ENCODE results near the gene VPS52. TPM values are rescaled to one million over a fixed set of nuclear protein-coding genes. Genes with fewer than 3 reads are reported as not detected.
A peak's percentile ranks its signal among the peaks of the same experiment; 100 is the strongest.

VPS52 gene
- total RNA-seq, 1 donor from 2014 or later: 28.7 TPM

DNA sequence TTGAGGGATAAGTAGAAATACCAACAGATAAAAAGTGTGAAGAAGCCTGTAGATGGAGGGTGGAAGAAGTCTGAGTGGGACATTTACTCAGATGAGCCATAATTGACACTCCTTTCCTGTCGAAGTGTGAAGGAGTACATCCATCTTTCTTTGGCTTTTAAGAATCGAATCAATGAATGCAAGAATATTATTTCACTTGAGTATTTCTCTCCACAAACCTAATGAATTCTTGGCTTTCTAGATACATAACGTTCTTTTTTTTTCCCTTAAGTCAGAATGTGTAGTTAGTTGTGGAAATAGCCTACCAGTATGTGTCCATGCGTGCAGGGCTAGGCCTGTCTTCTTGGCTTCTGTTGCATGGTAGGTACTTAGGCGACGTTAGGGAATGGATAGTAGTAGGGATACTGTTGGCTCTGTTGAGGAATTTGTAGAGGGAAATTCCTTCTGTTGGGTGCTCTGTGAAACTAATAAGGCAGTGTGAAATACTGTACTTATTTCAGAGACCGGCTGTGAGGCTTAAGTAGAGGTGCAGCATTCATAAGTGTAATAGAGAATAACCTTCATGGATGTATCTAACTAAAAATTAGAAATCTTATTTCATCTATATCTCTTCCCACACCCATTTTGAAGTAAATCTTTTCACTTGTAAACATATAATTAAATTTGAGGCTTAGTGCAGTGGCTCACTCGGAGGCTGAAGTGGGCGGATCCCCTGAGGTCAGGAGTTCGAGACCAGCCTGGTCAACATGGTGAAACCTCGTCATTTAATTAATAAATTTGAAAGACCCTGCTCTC is 1.6 kb upstream of the VPS52 start:
- TF ChIP-seq EZH2 (IDR thresholded peaks at IDR 0.05): no peak
- TF ChIP-seq, protein P1, sequence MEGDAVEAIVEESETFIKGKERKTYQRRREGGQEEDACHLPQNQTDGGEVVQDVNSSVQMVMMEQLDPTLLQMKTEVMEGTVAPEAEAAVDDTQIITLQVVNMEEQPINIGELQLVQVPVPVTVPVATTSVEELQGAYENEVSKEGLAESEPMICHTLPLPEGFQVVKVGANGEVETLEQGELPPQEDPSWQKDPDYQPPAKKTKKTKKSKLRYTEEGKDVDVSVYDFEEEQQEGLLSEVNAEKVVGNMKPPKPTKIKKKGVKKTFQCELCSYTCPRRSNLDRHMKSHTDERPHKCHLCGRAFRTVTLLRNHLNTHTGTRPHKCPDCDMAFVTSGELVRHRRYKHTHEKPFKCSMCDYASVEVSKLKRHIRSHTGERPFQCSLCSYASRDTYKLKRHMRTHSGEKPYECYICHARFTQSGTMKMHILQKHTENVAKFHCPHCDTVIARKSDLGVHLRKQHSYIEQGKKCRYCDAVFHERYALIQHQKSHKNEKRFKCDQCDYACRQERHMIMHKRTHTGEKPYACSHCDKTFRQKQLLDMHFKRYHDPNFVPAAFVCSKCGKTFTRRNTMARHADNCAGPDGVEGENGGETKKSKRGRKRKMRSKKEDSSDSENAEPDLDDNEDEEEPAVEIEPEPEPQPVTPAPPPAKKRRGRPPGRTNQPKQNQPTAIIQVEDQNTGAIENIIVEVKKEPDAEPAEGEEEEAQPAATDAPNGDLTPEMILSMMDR (IDR thresholded peaks at IDR 0.05): no peak
- no peak for TF ChIP-seq EZH2phosphoT487 (IDR thresholded peaks at IDR 0.05)
- no peaks in the 10 kb centered on the region for H3K9me3 Mint-ChIP-seq
- Histone ChIP-seq H3K4me1 (peaks cover 42% of the 10 kb centered on the region), H3K9ac (peak overlapping the region; percentile 94), H3K79me2 (ENCODE audit: low read depth) (peaks cover 52% of the 10 kb centered on the region), H3K27ac (no peak overlapping the region), H3K4me2 (peak overlapping the region; percentile 98), H3K4me3 (peak overlapping the region; percentile 83), H3F3A (ENCODE audit: low read depth) (peaks cover 65% of the 10 kb centered on the region), H3K9me3 (ENCODE audit: low read depth) (no peaks in the 10 kb centered on the region), H3K36me3 (peaks cover 8% of the 10 kb centered on the region), H2AFZ (replicated peaks) (no peak overlapping the region), H4K20me1 (ENCODE audit: low read depth) (peaks cover 62% of the 10 kb centered on the region), H3K27me3 (no peaks in the 10 kb centered on the region)
- H3K27me3 Mint-ChIP-seq (ENCODE audit: insufficient read depth, low read depth): peaks cover 6% of the 10 kb centered on the region
- DNase-seq (ENCODE audit: low spot score): no peak
- H3K27ac Mint-ChIP-seq: no peak overlapping the region
- H3K4me1 Mint-ChIP-seq: peaks cover 55% of the 10 kb centered on the region
- peaks cover 28% of the 10 kb centered on the region for H3K36me3 Mint-ChIP-seq
- peak overlapping the region; percentile 100 for H3K4me3 Mint-ChIP-seq

DNA sequence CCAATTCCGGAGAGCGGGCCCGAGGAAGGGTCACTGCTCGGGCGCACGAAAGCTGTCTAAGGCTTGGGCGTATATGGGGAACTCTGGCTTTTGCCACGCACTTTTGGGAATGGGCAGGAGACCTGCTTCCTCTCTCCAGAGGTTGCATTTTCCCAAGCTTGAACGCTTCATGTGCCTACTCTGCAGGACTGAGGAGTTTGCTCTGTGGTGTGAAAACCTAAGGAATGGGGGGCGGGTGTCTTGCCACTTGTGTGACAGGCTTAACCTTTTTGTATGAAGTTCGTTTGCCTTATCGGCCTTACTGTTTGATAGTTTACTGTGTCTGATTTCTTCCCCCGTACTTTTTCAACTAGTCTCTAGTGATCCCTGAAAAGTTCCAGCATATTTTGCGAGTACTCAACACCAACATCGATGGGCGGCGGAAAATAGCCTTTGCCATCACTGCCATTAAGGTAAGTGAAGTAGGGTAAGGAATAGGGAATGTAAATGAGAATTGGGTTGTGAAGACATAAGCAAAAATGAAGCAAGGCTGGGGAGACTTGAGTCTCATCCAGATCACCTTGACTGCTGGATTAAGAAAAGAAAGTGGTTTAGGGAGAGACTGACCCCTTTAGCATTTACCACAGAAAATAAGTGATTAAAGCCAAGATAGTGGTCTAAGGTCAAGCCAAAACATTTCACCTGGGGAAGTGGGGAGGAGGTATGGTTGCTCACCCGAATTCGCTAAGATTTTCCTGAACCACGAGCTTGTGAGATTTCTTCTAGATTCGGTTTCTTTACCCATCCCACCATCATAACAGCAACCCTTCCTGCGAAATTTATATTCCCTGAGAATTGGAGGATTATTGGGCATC is 826 bp upstream of the VPS52 start:
- Mint-ChIP-seq H3K36me3 (peaks cover 35% of the 10 kb centered on the region), H3K4me1 (peaks cover 52% of the 10 kb centered on the region), H3K4me3 (peak overlapping the region; percentile 100), H3K9me3 (no peaks in the 10 kb centered on the region), H3K27me3 (ENCODE audit: insufficient read depth, low read depth) (peaks cover 6% of the 10 kb centered on the region), H3K27ac (peak overlapping the region; percentile 100)
- Histone ChIP-seq H3K27me3 (no peaks in the 10 kb centered on the region), H3K4me1 (peaks cover 42% of the 10 kb centered on the region), H3K4me2 (peak overlapping the region; percentile 98), H3K27ac (peak overlapping the region; percentile 74), H2AFZ (replicated peaks) (peak overlapping the region; percentile 7), H3K9ac (peak overlapping the region; percentile 94), H3F3A (ENCODE audit: low read depth) (peaks cover 56% of the 10 kb centered on the region), H3K4me3 (peak overlapping the region; percentile 83), H4K20me1 (ENCODE audit: low read depth) (peaks cover 53% of the 10 kb centered on the region), H3K79me2 (ENCODE audit: low read depth) (peaks cover 52% of the 10 kb centered on the region), H3K36me3 (peaks cover 8% of the 10 kb centered on the region), H3K9me3 (ENCODE audit: low read depth) (no peaks in the 10 kb centered on the region)
- TF ChIP-seq EZH2 (IDR thresholded peaks at IDR 0.05): no peak
- TF ChIP-seq, protein P1 (IDR thresholded peaks at IDR 0.05): no peak
- TF ChIP-seq EZH2phosphoT487 (IDR thresholded peaks at IDR 0.05): no peak
- DNase-seq (ENCODE audit: low spot score): no peak

DNA sequence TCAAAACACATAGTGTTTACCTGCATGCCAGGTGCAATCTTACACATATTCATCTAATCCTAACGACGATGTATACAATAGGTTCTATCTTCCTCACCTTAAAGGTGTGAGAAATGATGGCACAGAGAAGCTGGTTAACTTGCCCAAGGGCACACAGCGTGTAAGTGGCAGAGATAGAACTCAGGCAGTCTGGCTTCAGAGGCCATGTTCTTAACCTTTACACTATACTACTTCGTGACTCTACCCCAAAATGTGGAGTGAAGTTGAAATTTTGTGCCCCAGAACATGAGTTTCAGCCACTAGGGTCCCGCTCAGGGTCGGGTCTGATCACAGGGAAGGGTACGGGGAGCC is 584 bp downstream of the VPS52 start:
- Histone ChIP-seq H3K4me2 (peak overlapping the region; percentile 90), H2AFZ (replicated peaks) (peak overlapping the region; percentile 98), H4K20me1 (ENCODE audit: low read depth) (peaks cover 40% of the 10 kb centered on the region), H3K4me1 (peaks cover 36% of the 10 kb centered on the region), H3F3A (ENCODE audit: low read depth) (peaks cover 42% of the 10 kb centered on the region), H3K27me3 (no peaks in the 10 kb centered on the region), H3K79me2 (ENCODE audit: low read depth) (peaks cover 52% of the 10 kb centered on the region), H3K9me3 (ENCODE audit: low read depth) (no peaks in the 10 kb centered on the region), H3K9ac (peak overlapping the region; percentile 79), H3K27ac (peak overlapping the region; percentile 78), H3K4me3 (peak overlapping the region; percentile 83), H3K36me3 (peaks cover 8% of the 10 kb centered on the region)
- H3K27ac Mint-ChIP-seq: peak overlapping the region; percentile 100
- TF ChIP-seq EZH2 (IDR thresholded peaks at IDR 0.05): no peak
- TF ChIP-seq, protein P1 (IDR thresholded peaks at IDR 0.05): peak; percentile 33
- peaks cover 6% of the 10 kb centered on the region for H3K27me3 Mint-ChIP-seq (ENCODE audit: insufficient read depth, low read depth)
- peaks cover 35% of the 10 kb centered on the region for H3K36me3 Mint-ChIP-seq
- DNase-seq (ENCODE audit: low spot score): no peak
- peak overlapping the region; percentile 100 for H3K4me3 Mint-ChIP-seq
- peaks cover 45% of the 10 kb centered on the region for H3K4me1 Mint-ChIP-seq
- no peaks in the 10 kb centered on the region for H3K9me3 Mint-ChIP-seq
